ENCODE data around the gene SETDB1.

Gene SETDB1

DNA sequence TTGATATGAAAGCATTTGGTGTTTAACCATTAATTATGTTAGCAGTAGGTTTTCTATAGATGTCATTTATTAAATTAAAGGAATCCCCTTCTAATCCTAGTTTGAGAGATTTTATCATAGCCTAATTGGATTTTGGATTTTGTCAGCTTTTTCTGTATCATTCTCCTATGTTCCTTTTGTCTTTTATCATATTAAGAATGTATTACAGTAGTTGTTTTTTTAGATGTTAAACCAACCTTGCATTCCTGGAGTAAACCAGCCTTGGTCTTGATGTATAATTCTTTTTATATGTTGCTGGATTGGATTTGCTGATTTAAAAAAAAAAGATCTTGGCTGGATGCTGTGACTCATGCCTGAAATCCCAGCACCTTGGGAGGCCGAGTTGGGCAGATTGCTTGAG lies 5.6 kb downstream of the SETDB1 start:
- DNase-seq (ENCODE audit: low read depth in 2 of 2) = no peak

GRCh38 chr1:150944856-150945255 lies 18.7 kb downstream of the SETDB1 start:
- no peak for DNase-seq (ENCODE audit: low read depth in 2 of 2)

GRCh38 chr1:150954708-150955107 lies 28.5 kb downstream of the SETDB1 start:
- DNase-seq (ENCODE audit: low read depth in 2 of 2) = no peak

DNA sequence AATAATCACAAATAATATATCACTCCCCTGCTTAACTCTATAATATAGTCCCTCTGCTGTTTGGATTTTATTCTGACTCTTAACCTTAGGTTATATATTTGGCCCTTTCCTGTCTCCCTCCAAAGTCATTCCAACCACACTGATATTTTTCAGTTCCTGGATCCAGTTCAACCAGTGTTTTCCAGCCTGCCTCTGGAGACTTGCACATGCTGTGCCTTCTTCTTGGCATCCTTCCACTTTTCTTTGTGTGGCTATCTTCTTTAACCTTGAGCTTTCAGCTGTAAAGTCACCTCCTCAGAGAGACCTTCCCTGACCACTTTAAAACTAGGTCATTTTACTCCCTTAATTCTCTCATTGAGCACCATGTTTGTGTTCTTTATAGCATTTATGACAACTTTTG lies 29.1 kb downstream of the SETDB1 start:
- no peak for DNase-seq (ENCODE audit: low read depth in 2 of 2)

GRCh38 chr1:150957666-150958065 lies 31.5 kb downstream of the SETDB1 start:
- DNase-seq (ENCODE audit: low read depth in 2 of 2) = no peak

DNA sequence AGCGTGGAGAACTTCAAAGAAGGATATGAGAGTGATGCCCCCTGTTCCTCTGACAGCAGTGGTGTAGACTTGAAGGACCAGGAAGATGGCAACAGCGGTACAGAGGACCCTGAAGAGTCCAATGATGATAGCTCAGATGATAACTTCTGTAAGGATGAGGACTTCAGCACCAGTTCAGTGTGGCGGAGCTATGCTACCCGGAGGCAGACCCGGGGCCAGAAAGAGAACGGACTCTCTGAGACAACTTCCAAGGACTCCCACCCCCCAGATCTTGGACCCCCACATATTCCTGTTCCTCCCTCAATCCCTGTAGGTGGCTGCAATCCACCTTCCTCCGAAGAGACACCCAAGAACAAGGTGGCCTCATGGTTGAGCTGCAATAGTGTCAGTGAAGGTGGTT lies 34.5 kb downstream of the SETDB1 start:
- DNase-seq (ENCODE audit: low read depth in 2 of 2) = no peak

DNA sequence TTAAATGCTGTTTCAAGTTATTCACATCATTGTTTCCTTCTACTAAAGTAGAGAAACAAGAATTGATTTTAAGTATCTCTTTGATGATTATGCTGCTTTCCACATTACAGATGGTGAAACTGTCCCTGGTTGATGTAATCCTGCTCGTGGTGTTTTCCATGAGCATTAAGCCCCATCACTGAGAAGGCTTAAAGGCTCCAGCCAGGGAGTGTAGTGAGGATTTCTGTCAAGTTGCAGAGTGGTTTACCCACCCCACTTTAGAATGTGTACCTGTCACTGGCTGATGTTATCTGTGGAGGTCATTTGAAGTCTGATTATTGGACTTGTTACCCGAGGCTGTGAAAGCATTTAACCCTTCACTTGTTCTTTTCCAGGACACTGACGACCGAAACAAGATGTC lies 35.6 kb downstream of the SETDB1 start:
- no peak for DNase-seq (ENCODE audit: low read depth in 2 of 2)

DNA sequence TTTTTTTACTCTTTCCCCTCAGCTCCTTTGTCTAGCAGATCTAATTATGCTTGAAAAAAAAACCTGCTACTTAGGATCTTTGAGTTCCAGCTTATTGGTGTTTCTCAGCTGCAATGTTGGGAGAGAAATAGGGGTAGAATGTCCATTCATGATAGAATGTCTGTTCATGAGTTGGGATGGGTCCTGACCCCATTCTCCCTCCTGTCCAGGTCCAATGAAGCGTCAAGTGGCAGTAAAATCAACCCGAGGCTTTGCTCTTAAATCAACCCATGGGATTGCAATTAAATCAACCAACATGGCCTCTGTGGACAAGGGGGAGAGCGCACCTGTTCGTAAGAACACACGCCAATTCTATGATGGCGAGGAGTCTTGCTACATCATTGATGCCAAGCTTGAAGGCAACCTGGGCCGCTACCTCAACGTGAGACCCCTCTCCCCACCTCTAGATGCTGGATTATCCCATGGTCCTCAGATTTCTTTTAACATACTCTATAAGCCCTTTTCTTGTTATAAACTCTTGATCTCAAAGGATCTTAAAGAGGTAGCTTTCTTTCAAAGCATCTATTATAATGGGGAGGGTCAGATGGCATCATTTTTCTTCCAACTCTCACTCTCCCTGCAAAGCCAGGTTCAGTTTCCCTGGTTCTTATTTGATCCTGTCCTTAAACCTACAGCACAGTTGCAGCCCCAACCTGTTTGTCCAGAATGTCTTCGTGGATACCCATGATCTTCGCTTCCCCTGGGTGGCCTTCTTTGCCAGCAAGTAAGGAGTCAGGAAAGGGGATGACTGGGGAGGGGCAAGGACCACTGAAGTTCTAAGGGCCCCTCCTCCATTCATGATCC lies 37.4 kb downstream of the SETDB1 start:
- DNase-seq (ENCODE audit: low read depth in 2 of 2) = no peak

DNA sequence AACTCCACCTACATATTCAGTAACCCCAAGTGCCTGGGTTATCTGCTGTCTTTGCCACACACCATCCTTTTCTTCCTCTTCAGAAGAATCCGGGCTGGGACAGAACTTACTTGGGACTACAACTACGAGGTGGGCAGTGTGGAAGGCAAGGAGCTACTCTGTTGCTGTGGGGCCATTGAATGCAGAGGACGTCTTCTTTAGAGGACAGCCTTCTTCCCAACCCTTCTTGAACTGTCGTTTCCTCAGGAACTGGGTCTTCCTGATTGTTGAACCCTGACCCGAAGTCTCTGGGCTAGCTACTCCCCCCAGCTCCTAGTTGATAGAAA lies 38.0 kb downstream of the SETDB1 start:
- no peak for DNase-seq (ENCODE audit: low read depth in 2 of 2)

GRCh38 chr1:150965605-150966004 lies 39.4 kb downstream of the SETDB1 start:
- no peak for DNase-seq (ENCODE audit: low read depth in 2 of 2)

- DNase-seq (ENCODE audit: low read depth in 2 of 2) = no peak
Observed at GRCh38 chr1:150966011-150966410, 39.8 kb downstream of the SETDB1 start.

DNA sequence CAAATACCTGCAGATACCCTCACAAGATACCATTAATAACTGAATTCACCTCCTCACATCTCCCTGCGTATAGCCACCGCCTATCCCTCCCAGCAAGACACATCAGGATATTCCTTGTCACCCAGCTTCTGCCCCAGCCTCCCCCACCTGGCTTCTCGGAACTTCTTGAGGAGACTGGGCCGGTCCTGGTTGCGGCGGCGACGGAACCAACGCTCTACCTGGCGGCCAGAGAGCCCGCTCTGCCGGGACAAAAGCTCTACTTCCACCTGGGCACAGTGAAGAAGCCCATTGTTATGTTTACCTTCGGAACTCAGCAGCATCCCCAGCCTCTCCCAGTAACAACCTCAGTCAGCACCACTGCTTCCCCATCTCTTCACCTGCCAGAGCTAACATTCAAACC lies 41.8 kb downstream of the SETDB1 start:
- no peak for DNase-seq (ENCODE audit: low read depth in 2 of 2)

DNA sequence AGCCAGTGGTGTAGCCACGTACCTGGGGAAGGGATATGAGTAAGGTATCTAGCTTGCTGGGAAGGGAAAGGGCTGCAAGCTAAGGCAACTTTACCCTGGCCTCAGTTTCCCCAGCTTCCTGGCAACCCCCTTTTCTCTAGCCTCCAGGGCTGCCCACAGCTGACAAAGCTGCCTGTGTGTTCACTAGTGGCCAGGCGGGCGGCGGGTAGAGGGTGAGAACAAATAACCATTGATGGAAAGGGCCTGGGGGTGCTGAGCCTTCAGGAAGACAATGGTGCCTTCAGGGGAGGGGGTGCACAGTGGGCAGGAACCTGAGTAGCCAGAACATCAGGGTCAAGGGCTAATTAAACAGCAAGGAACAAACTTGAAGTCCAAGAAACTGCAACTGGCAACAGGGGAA lies 42.3 kb downstream of the SETDB1 start:
- no peak for DNase-seq (ENCODE audit: low read depth in 2 of 2)

DNA sequence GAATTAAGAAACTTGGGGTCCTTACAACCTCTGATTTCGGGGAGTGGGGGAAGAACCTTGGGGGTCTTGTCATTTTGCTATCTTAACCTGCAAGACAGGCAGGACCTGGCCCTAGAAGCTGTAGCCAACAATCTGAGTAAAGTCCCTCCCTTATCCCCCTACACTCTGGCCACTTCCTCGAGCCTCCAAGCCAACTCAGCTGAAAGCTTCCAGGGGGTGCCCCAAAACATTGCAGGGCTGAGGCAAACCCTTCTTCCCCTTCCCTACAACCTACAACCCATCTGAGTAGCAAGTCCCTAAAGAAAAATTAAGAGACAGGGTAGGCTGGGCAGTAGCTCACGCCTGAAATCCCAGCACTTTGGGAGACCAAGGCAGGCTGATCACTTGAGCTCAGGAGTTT lies 43.5 kb downstream of the SETDB1 start:
- no peak for DNase-seq (ENCODE audit: low read depth in 2 of 2)

DNA sequence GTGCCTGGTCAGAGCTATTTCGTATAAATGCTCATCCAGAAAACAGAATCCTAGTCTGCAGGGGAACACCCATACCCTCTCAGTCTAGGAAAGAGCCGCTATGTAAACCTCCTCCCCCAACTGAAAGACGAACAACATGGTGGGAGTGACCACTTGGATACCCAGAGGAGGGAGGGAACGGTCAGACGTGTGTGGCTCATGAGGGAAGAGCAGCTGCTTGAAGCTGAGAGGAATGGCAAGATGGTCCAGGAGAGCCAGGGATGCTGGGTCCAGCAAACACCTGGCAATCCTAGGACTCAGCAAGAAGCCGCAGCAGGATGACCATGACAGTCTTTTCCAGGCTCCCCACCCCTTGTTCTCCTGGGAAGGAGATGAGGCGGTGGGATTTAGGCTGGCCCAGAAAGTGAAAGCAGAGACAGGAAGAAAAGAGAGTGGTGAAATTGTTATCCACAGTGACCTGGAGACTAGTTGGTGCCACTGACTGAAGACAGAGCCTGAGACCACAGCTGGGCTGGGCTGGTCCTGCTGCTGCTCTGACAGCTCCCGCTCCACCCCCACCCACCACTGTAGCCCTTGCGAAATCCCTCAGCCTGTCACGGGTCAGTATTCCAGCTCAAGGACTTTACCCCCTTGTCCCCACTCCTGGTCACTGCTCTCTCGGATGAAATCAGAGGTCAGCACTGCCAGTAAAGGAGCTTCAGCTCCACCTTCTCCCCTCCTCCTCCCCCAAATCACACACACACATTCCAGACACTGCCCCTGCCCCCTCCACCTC lies 44.8 kb downstream of the SETDB1 start:
- DNase-seq (ENCODE audit: low read depth in 2 of 2) = no peak

DNA sequence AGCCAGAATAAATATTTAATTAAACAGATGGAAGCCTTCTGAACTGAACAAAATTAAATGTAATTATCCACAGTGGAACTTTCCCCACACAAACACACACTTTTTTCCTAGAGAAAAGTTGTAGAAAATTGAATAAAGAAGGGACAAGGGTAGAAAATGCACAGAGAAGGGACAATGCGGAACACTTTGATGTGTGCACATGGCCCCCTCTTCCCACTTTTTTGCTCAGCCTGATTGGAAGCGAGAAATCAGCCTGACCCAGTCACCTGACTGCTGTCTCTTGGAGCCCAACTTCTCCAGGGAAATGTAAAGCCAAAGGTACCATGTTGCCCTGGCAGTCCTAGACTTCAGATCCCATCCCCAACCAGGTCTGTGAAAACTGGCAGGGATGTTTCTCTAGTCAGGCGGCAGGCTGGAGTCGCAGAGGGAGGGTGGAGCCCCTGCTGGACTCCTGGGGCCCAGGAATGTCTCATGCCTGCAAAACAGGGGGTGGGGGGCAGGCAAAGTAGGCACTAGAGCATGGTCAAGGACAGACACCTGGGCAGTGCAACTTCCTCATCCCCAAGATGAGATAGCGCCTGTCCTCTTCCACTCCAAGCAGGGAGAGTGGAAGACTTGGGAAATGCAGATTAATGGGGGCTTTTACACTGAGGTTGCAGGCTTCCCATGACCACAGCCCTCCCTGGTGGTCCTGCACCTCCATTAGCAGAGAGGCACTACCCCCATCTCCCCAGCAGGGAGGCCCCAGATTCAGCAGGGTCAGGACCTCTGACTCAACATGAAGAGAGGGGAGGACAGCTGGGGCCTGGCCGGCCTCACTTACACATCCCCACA lies 45.6 kb downstream of the SETDB1 start:
- DNase-seq (ENCODE audit: low read depth in 2 of 2) = no peak

GRCh38 chr1:150972417-150972940 lies 46.3 kb downstream of the SETDB1 start:
- no peak for DNase-seq (ENCODE audit: low read depth in 2 of 2)

DNA sequence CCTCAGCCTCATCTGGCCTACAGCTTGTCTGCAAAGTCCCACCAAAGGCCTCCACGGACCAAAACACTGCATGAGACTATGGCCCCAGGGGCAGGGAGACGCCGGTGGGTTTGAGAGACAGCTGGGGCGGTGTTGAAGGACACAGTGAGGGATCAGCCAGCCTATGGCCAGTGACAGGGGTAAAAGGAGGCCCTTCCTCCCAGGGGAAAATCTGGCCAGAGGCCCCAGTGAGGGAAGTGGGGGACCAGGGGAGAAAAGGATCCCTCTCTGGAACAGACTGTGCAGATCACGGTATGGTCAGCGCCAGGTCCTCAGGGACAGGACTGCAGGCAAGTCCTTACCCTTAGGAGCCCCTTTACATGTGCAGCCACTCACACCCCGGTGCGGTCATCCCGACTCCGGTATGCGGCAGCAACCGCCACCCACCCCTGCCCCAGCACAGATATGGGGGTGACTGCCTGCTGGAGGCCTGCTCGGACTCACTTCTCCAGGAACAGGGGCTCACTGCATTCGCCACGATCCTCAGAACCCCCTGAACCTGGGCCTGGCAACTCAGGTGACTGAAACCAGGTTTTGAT lies 47.2 kb downstream of the SETDB1 start:
- peak in 1 of 2 donors; percentile 19 for DNase-seq (ENCODE audit: low read depth in 2 of 2)

- peak; percentile 31 to 33 for DNase-seq (ENCODE audit: low read depth in 2 of 2)
Observed at GRCh38 chr1:150973836-150974579, 47.8 kb downstream of the SETDB1 start.

- peak; percentile 66 to 68 for DNase-seq (ENCODE audit: low read depth in 2 of 2)
Observed at GRCh38 chr1:150974580-150975478, 48.7 kb downstream of the SETDB1 start, which contains the start of gene CERS2. Gene CERS2 (minus strand): TSS chr1:150974835. CDS start chr1:150969090, 5,745 bp downstream.
